NT2/D1 (cell line): ENCODE measurements around the gene TECPR2.

Source experiments
- DNase-seq: peaks from one replicate; pipeline ENCODE4 v3.0.0-alpha.2; 2011; ENCODE audit warnings: low read depth, low spot score
- H3K27me3 ChIP-seq: 2 replicates; pipeline ENCODE4 v1.6.0; 2011; ENCODE audit warnings: mild to moderate bottlenecking; ENCODE audit not compliant: insufficient read length, insufficient read depth
- H3K36me3 ChIP-seq: 2 replicates; pipeline ENCODE4 v1.6.1; 2011; ENCODE audit warnings: mild to moderate bottlenecking, low read length, mixed read lengths; ENCODE audit not compliant: insufficient read depth, insufficient read length
- H3K4me1 ChIP-seq: 2 replicates; pipeline ENCODE4 v1.5.1; 2011; ENCODE audit not compliant: insufficient read depth, insufficient read length
- H3K4me3 ChIP-seq: 2 replicates; pipeline ENCODE4 v1.5.1; 2011; ENCODE audit warnings: low read depth; ENCODE audit not compliant: insufficient read length
- H3K9ac ChIP-seq: 2 replicates; pipeline ENCODE4 v1.6.0; 2011; ENCODE audit warnings: low read depth; ENCODE audit not compliant: insufficient read length
- H3K9me3 ChIP-seq: 2 replicates; pipeline ENCODE4 v1.5.1; 2011; ENCODE audit warnings: mild to moderate bottlenecking, low read length; ENCODE audit not compliant: insufficient read depth
- SUZ12 ChIP-seq: IDR thresholded peaks from 2 replicates; pipeline ENCODE4 v1.6.1; 2011; ENCODE audit not compliant: insufficient read length, insufficient read depth; ENCODE audit errors: extremely low read depth
- YY1 ChIP-seq: IDR thresholded peaks from 2 replicates; pipeline ENCODE4 v1.6.1; 2011; ENCODE audit not compliant: insufficient read length, insufficient read depth
- ZNF274 ChIP-seq: IDR thresholded peaks from 2 replicates; pipeline ENCODE4 v1.6.1; 2011; ENCODE audit warnings: mild to moderate bottlenecking, low read depth, low read length

The TECPR2 gene

GRCh38 chr14:102408724-102409123, 46.0 kb downstream of the TECPR2 start:
- Histone ChIP-seq H3K9ac (no peak overlapping the region), H3K4me3 (no peak overlapping the region), H3K4me1 (peaks cover 2% of the 10 kb centered on the region), H3K36me3 (peaks cover 5% of the 10 kb centered on the region), H3K9me3 (no peaks in the 10 kb centered on the region), H3K27me3 (no peaks in the 10 kb centered on the region)
- TF ChIP-seq ZNF274 = no peak
- no peak for DNase-seq

- Histone ChIP-seq H3K4me1 (peaks cover 6% of the 10 kb centered on the region), H3K4me3 (no peak overlapping the region), H3K9me3 (no peaks in the 10 kb centered on the region), H3K36me3 (peaks cover 20% of the 10 kb centered on the region), H3K27me3 (no peaks in the 10 kb centered on the region), H3K9ac (no peak overlapping the region)
- TF ChIP-seq SUZ12 (no peak), YY1 (no peak), ZNF274 (no peak)
- DNase-seq = no peak
Measured at GRCh38 chr14:102415671-102416070, 52.9 kb downstream of the TECPR2 start.

- peaks cover 20% of the 10 kb centered on the region for H3K36me3 ChIP-seq
- no peak for DNase-seq
- H3K27me3 ChIP-seq = no peaks in the 10 kb centered on the region
- no peaks in the 10 kb centered on the region for H3K9me3 ChIP-seq
- TF ChIP-seq ZNF274 (no peak), SUZ12 (no peak), YY1 (no peak)
- peaks cover 6% of the 10 kb centered on the region for H3K4me1 ChIP-seq
- no peak overlapping the region for H3K9ac ChIP-seq
- H3K4me3 ChIP-seq = no peak overlapping the region
Measured at GRCh38 chr14:102417001-102417431, 54.3 kb downstream of the TECPR2 start.

GRCh38 chr14:102417646-102418045, 54.9 kb downstream of the TECPR2 start:
- Histone ChIP-seq H3K27me3 (no peaks in the 10 kb centered on the region), H3K9ac (no peak overlapping the region), H3K4me3 (no peak overlapping the region), H3K9me3 (no peaks in the 10 kb centered on the region), H3K36me3 (peaks cover 18% of the 10 kb centered on the region), H3K4me1 (peaks cover 6% of the 10 kb centered on the region)
- no peak for DNase-seq
- no peak for TF ChIP-seq YY1

- H3K9me3 ChIP-seq = no peaks in the 10 kb centered on the region
- no peak for TF ChIP-seq SUZ12
- no peak for TF ChIP-seq ZNF274
- TF ChIP-seq YY1 = no peak
- H3K36me3 ChIP-seq = peaks cover 18% of the 10 kb centered on the region
- DNase-seq = no peak
- peaks cover 4% of the 10 kb centered on the region for H3K4me1 ChIP-seq
- no peak overlapping the region for H3K4me3 ChIP-seq
- no peaks in the 10 kb centered on the region for H3K27me3 ChIP-seq
- no peak overlapping the region for H3K9ac ChIP-seq
Measured at GRCh38 chr14:102418169-102418852, 55.6 kb downstream of the TECPR2 start.

GRCh38 chr14:102418853-102419240, 56.1 kb downstream of the TECPR2 start:
- Histone ChIP-seq H3K4me1 (peaks cover 4% of the 10 kb centered on the region), H3K9me3 (no peaks in the 10 kb centered on the region), H3K9ac (no peak overlapping the region), H3K27me3 (no peaks in the 10 kb centered on the region), H3K36me3 (peaks cover 18% of the 10 kb centered on the region), H3K4me3 (no peak overlapping the region)
- TF ChIP-seq SUZ12 (no peak), YY1 (no peak), ZNF274 (no peak)
- no peak for DNase-seq

- no peak overlapping the region for H3K9ac ChIP-seq
- H3K36me3 ChIP-seq = peaks cover 18% of the 10 kb centered on the region
- DNase-seq = no peak
- no peaks in the 10 kb centered on the region for H3K27me3 ChIP-seq
- TF ChIP-seq YY1 (no peak), SUZ12 (no peak), ZNF274 (no peak)
- no peak overlapping the region for H3K4me3 ChIP-seq
- H3K9me3 ChIP-seq = no peaks in the 10 kb centered on the region
- H3K4me1 ChIP-seq = peaks cover 4% of the 10 kb centered on the region
Measured at GRCh38 chr14:102419276-102419675, 56.5 kb downstream of the TECPR2 start.

GRCh38 chr14:102419716-102420115, 57.0 kb downstream of the TECPR2 start:
- no peak overlapping the region for H3K9ac ChIP-seq
- H3K4me1 ChIP-seq = peaks cover 4% of the 10 kb centered on the region
- TF ChIP-seq YY1 (no peak), SUZ12 (no peak), ZNF274 (no peak)
- no peaks in the 10 kb centered on the region for H3K9me3 ChIP-seq
- DNase-seq = no peak
- H3K27me3 ChIP-seq = no peaks in the 10 kb centered on the region
- H3K36me3 ChIP-seq = peaks cover 18% of the 10 kb centered on the region
- H3K4me3 ChIP-seq = no peak overlapping the region
